OCI-LY7 (cell line): ENCODE measurements around the gene DAPK1. TPM values are rescaled to one million over a fixed set of nuclear protein-coding genes. Genes with fewer than 3 reads are reported as not detected.

Source experiments
- BruUV-seq: library from RNA; stranded (reverse); fragments of 400-500 nt; replicated peaks from 2 replicates; lab custom pipeline; 2021; lab: Mats Ljungman, UMichigan
- CTCF ChIA-PET: fragments of 300-600 bp; sonication (Branson Sonifier 250); formaldehyde crosslinking; loops from one replicate; lab custom pipeline; 2022; ENCODE audit warnings: antibody characterized with exemption; ENCODE audit not compliant: unreplicated experiment; lab: Charles Lee
- POLR2A ChIA-PET: fragments of 300-600 bp; sonication (Branson Sonifier 250); formaldehyde crosslinking; loops from one replicate; lab custom pipeline; 2022; ENCODE audit warnings: antibody characterized with exemption; lab: Charles Lee
- DNase-seq: peaks from one replicate; pipeline ENCODE4 v3.0.0-alpha.2; 2015; ENCODE audit warnings: low spot score
- H2AFZ ChIP-seq: fragments of 200-600 bp; sonication (generic), shearing (Covaris generic); 2 replicates; pipeline ENCODE4 v1.6.1; 2014; ENCODE audit warnings: mild to moderate bottlenecking, antibody characterized with exemption, low read length, moderate library complexity
- H3K27ac ChIP-seq: fragments of 200-600 bp; sonication (generic); 2 replicates; pipeline ENCODE4 v1.5.1; 2014; ENCODE audit warnings: mixed run types, low read depth, mild to moderate bottlenecking, moderate library complexity, low read length, inconsistent platforms; ENCODE audit not compliant: poor library complexity, severe bottlenecking
- H3K36me3 ChIP-seq: fragments of 200-600 bp; sonication (generic); 2 replicates; pipeline ENCODE4 v1.6.1; 2014; ENCODE audit warnings: mild to moderate bottlenecking, antibody characterized with exemption, low read length, moderate library complexity, mixed read lengths; ENCODE audit not compliant: insufficient read depth
- H3K4me1 ChIP-seq: fragments of 200-600 bp; sonication (generic); 2 replicates; pipeline ENCODE4 v1.5.1; 2014; ENCODE audit warnings: mild to moderate bottlenecking, low read length; ENCODE audit not compliant: insufficient read depth, poor library complexity, severe bottlenecking
- H3K4me2 ChIP-seq: fragments of 200-600 bp; sonication (generic); 2 replicates; pipeline ENCODE4 v1.6.1; 2014; ENCODE audit warnings: mild to moderate bottlenecking, low read length
- H3K4me3 ChIP-seq: fragments of 200-600 bp; sonication (generic); 2 replicates; pipeline ENCODE4 v1.5.1; 2014; ENCODE audit warnings: mild to moderate bottlenecking, low read depth, low read length; ENCODE audit not compliant: poor library complexity, severe bottlenecking
- H3K79me2 ChIP-seq: fragments of 200-600 bp; sonication (generic); 2 replicates; pipeline ENCODE4 v1.6.1; 2016; ENCODE audit warnings: low read depth, mild to moderate bottlenecking, low read length, moderate library complexity, mixed read lengths; ENCODE audit not compliant: insufficient read depth
- H3K9me2 ChIP-seq: fragments of 200-600 bp; sonication (generic); 2 replicates; pipeline ENCODE4 v1.6.1; 2016; ENCODE audit warnings: mild to moderate bottlenecking, low read length, mixed read lengths; ENCODE audit not compliant: insufficient read depth
- H3K9me3 ChIP-seq: fragments of 200-600 bp; sonication (generic); 2 replicates; pipeline ENCODE4 v1.6.1; 2014; ENCODE audit warnings: mild to moderate bottlenecking, mixed run types, low read length, mixed read lengths
- H4K20me1 ChIP-seq: fragments of 200-600 bp; sonication (generic); 2 replicates; pipeline ENCODE4 v1.6.1; 2014; ENCODE audit warnings: mild to moderate bottlenecking, antibody characterized with exemption, low read length, moderate library complexity, mixed read lengths; ENCODE audit not compliant: insufficient read depth
- CTCF ChIP-seq: fragments of 200-600 bp; sonication (generic); conservative IDR thresholded peaks from 2 replicates; pipeline ENCODE4 v1.5.1; 2014; ENCODE audit warnings: mild to moderate bottlenecking, antibody characterized with exemption, low read length, moderate library complexity, mixed read lengths
- EZH2phosphoT487 ChIP-seq: fragments of 200-600 bp; sonication (generic); IDR thresholded peaks from 2 replicates; pipeline ENCODE4 v1.6.1; 2018; ENCODE audit warnings: low read depth, borderline replicate concordance, mild to moderate bottlenecking, mixed run types, antibody characterized with exemption, low read length, moderate library complexity, mixed read lengths
- intact Hi-C: fragments of 100-400 bp; cut with micrococcal nuclease; formaldehyde crosslinking; loops from one replicate; pipeline ENCODE4 v1.10.0; 2022; ENCODE audit not compliant: unreplicated experiment
- total RNA-seq, 2 experiments: library from RNA; depleted of rRNA in 1 of 2; stranded (reverse); fragments of >200 nt in 1 of 2; shearing (Covaris generic) in 1 of 2; gene quantifications; 2 replicates each; pipeline ENCODE4 v1.2.3, GENCODE V29; 2014 to 2022

Gene DAPK1
- total RNA-seq, 2 experiments from 2014 or later, result 0.25 to 3.5 TPM

GRCh38 chr9:87663556-87663955 is 165.9 kb downstream of the DAPK1 start:
- 0 out of 2 replicates have a peak overlapping the region, but pooled peaks have one; percentile 14 for H2AFZ ChIP-seq
- H3K4me2 ChIP-seq, result 0 out of 2 replicates have a peak overlapping the region, but pooled peaks have one; percentile 1
- no TSS peak for BruUV-seq
- H3K4me1 ChIP-seq, result peaks cover 7% of the 10 kb centered on the region
- no peaks in the 10 kb centered on the region for H3K79me2 ChIP-seq
- POLR2A ChIA-PET, result interaction anchor here (1.1 kb wide), 1 partner anchor 9 kb away, joined by 3 read pairs; no protein-coding TSS in a partner anchor
- CTCF ChIA-PET, result interaction anchor here (0.6 to 1.3 kb wide), 3 partner anchors 112 to 404 kb away, joined by 3 read pairs; no protein-coding TSS in a partner anchor
- H3K9me3 ChIP-seq, result peaks cover 8% of the 10 kb centered on the region
- no peak for TF ChIP-seq EZH2phosphoT487
- TF ChIP-seq CTCF, result no peak
- intact Hi-C loops, result loop anchor here (1.0 to 2.0 kb wide), 2 partner anchors 107 to 326 kb away; no protein-coding TSS in a partner anchor
- H3K27ac ChIP-seq, result no peak overlapping the region
- peak; percentile 62 for DNase-seq
- H3K9me2 ChIP-seq, result no peaks in the 10 kb centered on the region
- H4K20me1 ChIP-seq, result no peaks in the 10 kb centered on the region
- no peak overlapping the region for H3K4me3 ChIP-seq
- H3K36me3 ChIP-seq, result no peaks in the 10 kb centered on the region

- intact Hi-C loops, result loop anchor here (5.0 kb wide), 1 partner anchor 197 kb away; no protein-coding TSS in a partner anchor
- POLR2A ChIA-PET, result no interaction called here
- H3K4me3 ChIP-seq, result no peak overlapping the region
- no peaks in the 10 kb centered on the region for H4K20me1 ChIP-seq
- no TSS peak for BruUV-seq
- no peaks in the 10 kb centered on the region for H3K79me2 ChIP-seq
- 0 out of 2 replicates have a peak overlapping the region, but pooled peaks have one; percentile 14 for H2AFZ ChIP-seq
- H3K4me1 ChIP-seq, result peaks cover 7% of the 10 kb centered on the region
- H3K36me3 ChIP-seq, result no peaks in the 10 kb centered on the region
- CTCF ChIA-PET, result interaction anchor here (0.6 kb wide), 1 partner anchor 405 kb away, joined by 3 read pairs; no protein-coding TSS in a partner anchor
- H3K27ac ChIP-seq, result no peak overlapping the region
- H3K4me2 ChIP-seq, result no peak overlapping the region
- H3K9me3 ChIP-seq, result peaks cover 8% of the 10 kb centered on the region
- no peak for DNase-seq
- H3K9me2 ChIP-seq, result no peaks in the 10 kb centered on the region
- TF ChIP-seq EZH2phosphoT487, result no peak
- TF ChIP-seq CTCF, result no peak
Measured at GRCh38 chr9:87664153-87665060, 166.7 kb downstream of the DAPK1 start.

GRCh38 chr9:87665505-87665904 is 167.8 kb downstream of the DAPK1 start:
- no peaks in the 10 kb centered on the region for H3K9me2 ChIP-seq
- ChIA-PET CTCF (no interaction called here), POLR2A (no interaction called here)
- intact Hi-C loops, result loop anchor here (5.0 kb wide), 1 partner anchor 198 kb away; no protein-coding TSS in a partner anchor
- H3K27ac ChIP-seq, result no peak overlapping the region
- no peaks in the 10 kb centered on the region for H3K79me2 ChIP-seq
- peaks cover 8% of the 10 kb centered on the region for H3K9me3 ChIP-seq
- H3K4me1 ChIP-seq, result peaks cover 7% of the 10 kb centered on the region
- H3K4me3 ChIP-seq, result no peak overlapping the region
- no peaks in the 10 kb centered on the region for H3K36me3 ChIP-seq
- H2AFZ ChIP-seq, result no peak overlapping the region
- H4K20me1 ChIP-seq, result no peaks in the 10 kb centered on the region
- no TSS peak for BruUV-seq
- H3K4me2 ChIP-seq, result no peak overlapping the region
- TF ChIP-seq EZH2phosphoT487 (no peak), CTCF (no peak)
- DNase-seq, result no peak
